ENCODE data around the gene SHISA3.

GRCh38 chr4:42442601-42443000 lies 45.3 kb downstream of the SHISA3 start:
- no peak for TF ChIP-seq POLR2A (IDR thresholded peaks at IDR 0.05; ENCODE audit: low read depth, low read length)
- TF ChIP-seq TAF1 (IDR thresholded peaks at IDR 0.05; ENCODE audit: low read depth, low read length), result no peak
- no peak for TF ChIP-seq SPI1 (IDR thresholded peaks at IDR 0.05; ENCODE audit: low read depth, low read length)
- TF ChIP-seq POLR2AphosphoS5 (IDR thresholded peaks at IDR 0.05; ENCODE audit: low read depth, low read length), result no peak
